PC-9 (cell line): ENCODE data around the gene NFIX. TPM values are rescaled to one million over a fixed set of nuclear protein-coding genes. Genes with fewer than 3 reads are reported as not detected.

Source experiments
- BruUV-seq: library from RNA; stranded (reverse); fragments of 400-500 nt; replicated peaks from 2 replicates; lab custom pipeline; 2021; lab: Mats Ljungman, UMichigan
- CTCF ChIA-PET: fragments of 300-600 bp; sonication (Branson Sonifier 250); formaldehyde crosslinking; loops from one replicate; lab custom pipeline; 2022; ENCODE audit warnings: antibody characterized with exemption; lab: Charles Lee
- POLR2A ChIA-PET: fragments of 300-600 bp; sonication (Branson Sonifier 250); formaldehyde crosslinking; loops from one replicate; lab custom pipeline; 2022; ENCODE audit warnings: antibody characterized with exemption; ENCODE audit not compliant: unreplicated experiment; lab: Charles Lee
- DNase-seq, 2 experiments: peaks; one replicate each; pipeline versions ENCODE4 v3.0.0 to v3.0.0-alpha.2; 2015 to 2022; ENCODE audit warnings: mixed read lengths in 1 of 2
- H2AFZ ChIP-seq: fragments of 200-600 bp; sonication (generic); 2 replicates; pipeline ENCODE4 v1.8.1; 2017; ENCODE audit warnings: antibody characterized with exemption
- H3F3A ChIP-seq: fragments of 200-600 bp; sonication (generic); 2 replicates; pipeline ENCODE4 v1.8.1; 2017; ENCODE audit warnings: antibody characterized with exemption, mild to moderate bottlenecking, low read depth; ENCODE audit not compliant: insufficient read depth
- H3K27ac ChIP-seq: fragments of 200-600 bp; sonication (generic); 2 replicates; pipeline ENCODE4 v1.6.1; 2016; ENCODE audit warnings: mixed run types
- H3K27me3 ChIP-seq: fragments of 200-600 bp; sonication (generic); 2 replicates; pipeline ENCODE4 v1.6.1; 2016; ENCODE audit warnings: low read depth, mixed run types; ENCODE audit not compliant: insufficient read depth
- H3K36me3 ChIP-seq: fragments of 200-600 bp; sonication (generic); 2 replicates; pipeline ENCODE4 v1.6.1; 2016; ENCODE audit warnings: low read depth, mixed run types
- H3K4me1 ChIP-seq: fragments of 200-600 bp; sonication (generic); replicated peaks from 2 replicates; pipeline ENCODE4 v1.6.1; 2016; ENCODE audit warnings: mixed run types; ENCODE audit not compliant: insufficient read depth
- H3K4me2 ChIP-seq: fragments of 200-600 bp; sonication (generic); 2 replicates; pipeline ENCODE4 v1.6.1; 2017; ENCODE audit warnings: mixed run types
- H3K4me3 ChIP-seq: fragments of 200-600 bp; sonication (generic); 2 replicates; pipeline ENCODE4 v1.6.1; 2016; ENCODE audit warnings: mixed run types
- H3K79me2 ChIP-seq: fragments of 200-600 bp; sonication (generic); 2 replicates; pipeline ENCODE4 v1.6.1; 2017; ENCODE audit warnings: low read depth, mixed run types
- H3K9me2 ChIP-seq: fragments of 200-600 bp; sonication (generic); 2 replicates; pipeline ENCODE4 v1.8.1; 2017; ENCODE audit warnings: mild to moderate bottlenecking; ENCODE audit not compliant: insufficient read depth
- H3K9me3 ChIP-seq: fragments of 200-600 bp; sonication (generic); 2 replicates; pipeline ENCODE4 v1.8.1; 2016; ENCODE audit warnings: low read depth; ENCODE audit not compliant: insufficient read depth
- H4K20me1 ChIP-seq: fragments of 200-600 bp; sonication (generic); 2 replicates; pipeline ENCODE4 v1.8.1; 2017; ENCODE audit not compliant: insufficient read depth
- EZH2 ChIP-seq: fragments of 200-600 bp; sonication (generic); IDR thresholded peaks from 2 replicates; pipeline ENCODE4 v1.8.0; 2017; ENCODE audit warnings: antibody characterized with exemption, low read depth
- intact Hi-C: fragments of 100-400 bp; cut with micrococcal nuclease; formaldehyde crosslinking; loops from one replicate; pipeline ENCODE4 v1.10.0; 2022; ENCODE audit not compliant: unreplicated experiment
- total RNA-seq: library from RNA; stranded (reverse); gene quantifications from 2 replicates; pipeline ENCODE4 v1.2.3, GENCODE V29; 2021
- TF ChIP-seq, protein P1 (sequence below): fragments of 200-600 bp; sonication (generic); conservative IDR thresholded peaks from 2 replicates; pipeline ENCODE4 v1.6.1; 2017; ENCODE audit warnings: mixed run types, antibody characterized with exemption, mild to moderate bottlenecking, moderate library complexity

Gene NFIX
- total RNA-seq, 1 experiment from 2014 or later: 24.2 TPM

DNA sequence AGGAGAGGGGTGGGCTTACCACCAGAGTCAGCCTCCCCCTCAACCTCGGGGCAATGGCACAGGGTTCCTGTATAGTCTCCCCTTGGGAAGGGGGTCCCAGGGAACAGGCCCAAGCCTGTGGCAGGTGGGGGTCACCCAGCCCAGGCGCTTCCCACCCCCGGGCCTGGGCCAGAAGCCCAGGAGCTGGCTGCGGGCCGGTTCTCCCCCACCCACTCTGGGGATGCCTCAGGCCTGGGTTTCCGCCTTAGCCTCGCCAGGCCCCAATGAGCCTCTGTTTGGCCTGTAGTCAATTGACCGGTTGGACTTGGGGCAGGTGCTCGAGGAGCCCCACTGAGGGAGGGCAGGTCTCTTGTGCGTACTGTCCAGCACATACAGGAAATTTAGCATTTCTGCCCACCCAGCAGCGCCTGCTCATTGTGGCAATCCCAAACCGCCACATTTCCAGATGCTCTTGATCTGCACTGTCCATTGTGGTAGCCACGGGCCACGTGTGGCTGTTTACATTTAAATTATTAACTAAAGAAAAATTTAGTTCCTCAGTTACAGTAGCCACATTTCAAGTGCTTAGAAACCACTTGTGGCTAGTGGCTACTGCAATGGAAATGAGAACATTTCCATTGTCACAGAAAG, 97.4 kb downstream of the NFIX start:
- TF ChIP-seq, protein P1, sequence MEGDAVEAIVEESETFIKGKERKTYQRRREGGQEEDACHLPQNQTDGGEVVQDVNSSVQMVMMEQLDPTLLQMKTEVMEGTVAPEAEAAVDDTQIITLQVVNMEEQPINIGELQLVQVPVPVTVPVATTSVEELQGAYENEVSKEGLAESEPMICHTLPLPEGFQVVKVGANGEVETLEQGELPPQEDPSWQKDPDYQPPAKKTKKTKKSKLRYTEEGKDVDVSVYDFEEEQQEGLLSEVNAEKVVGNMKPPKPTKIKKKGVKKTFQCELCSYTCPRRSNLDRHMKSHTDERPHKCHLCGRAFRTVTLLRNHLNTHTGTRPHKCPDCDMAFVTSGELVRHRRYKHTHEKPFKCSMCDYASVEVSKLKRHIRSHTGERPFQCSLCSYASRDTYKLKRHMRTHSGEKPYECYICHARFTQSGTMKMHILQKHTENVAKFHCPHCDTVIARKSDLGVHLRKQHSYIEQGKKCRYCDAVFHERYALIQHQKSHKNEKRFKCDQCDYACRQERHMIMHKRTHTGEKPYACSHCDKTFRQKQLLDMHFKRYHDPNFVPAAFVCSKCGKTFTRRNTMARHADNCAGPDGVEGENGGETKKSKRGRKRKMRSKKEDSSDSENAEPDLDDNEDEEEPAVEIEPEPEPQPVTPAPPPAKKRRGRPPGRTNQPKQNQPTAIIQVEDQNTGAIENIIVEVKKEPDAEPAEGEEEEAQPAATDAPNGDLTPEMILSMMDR: no peak
- no peak for TF ChIP-seq EZH2
- H3K36me3 ChIP-seq: no peaks in the 10 kb centered on the region
- ChIA-PET CTCF (no interaction called here), POLR2A (no interaction called here)
- no peaks in the 10 kb centered on the region for H4K20me1 ChIP-seq
- BruUV-seq: no TSS peak
- H3K4me2 ChIP-seq: no peak overlapping the region
- 0 out of 2 replicates have a peak, but pooled peaks cover 9% of the 10 kb centered on the region for H3K4me1 ChIP-seq
- no peaks in the 10 kb centered on the region for H3K9me3 ChIP-seq
- peaks cover 5% of the 10 kb centered on the region; the same call in 1 of the 2 replicates for H3F3A ChIP-seq
- H3K27me3 ChIP-seq: no peaks in the 10 kb centered on the region
- no peak for DNase-seq
- H3K79me2 ChIP-seq: no peaks in the 10 kb centered on the region
- no peak overlapping the region for H3K27ac ChIP-seq
- no peaks in the 10 kb centered on the region for H3K9me2 ChIP-seq
- intact Hi-C loops: loop anchor here (1.0 kb wide), 1 partner anchor 114 kb away; no protein-coding TSS in a partner anchor
- H2AFZ ChIP-seq: no peak overlapping the region
- H3K4me3 ChIP-seq: no peak overlapping the region

DNA sequence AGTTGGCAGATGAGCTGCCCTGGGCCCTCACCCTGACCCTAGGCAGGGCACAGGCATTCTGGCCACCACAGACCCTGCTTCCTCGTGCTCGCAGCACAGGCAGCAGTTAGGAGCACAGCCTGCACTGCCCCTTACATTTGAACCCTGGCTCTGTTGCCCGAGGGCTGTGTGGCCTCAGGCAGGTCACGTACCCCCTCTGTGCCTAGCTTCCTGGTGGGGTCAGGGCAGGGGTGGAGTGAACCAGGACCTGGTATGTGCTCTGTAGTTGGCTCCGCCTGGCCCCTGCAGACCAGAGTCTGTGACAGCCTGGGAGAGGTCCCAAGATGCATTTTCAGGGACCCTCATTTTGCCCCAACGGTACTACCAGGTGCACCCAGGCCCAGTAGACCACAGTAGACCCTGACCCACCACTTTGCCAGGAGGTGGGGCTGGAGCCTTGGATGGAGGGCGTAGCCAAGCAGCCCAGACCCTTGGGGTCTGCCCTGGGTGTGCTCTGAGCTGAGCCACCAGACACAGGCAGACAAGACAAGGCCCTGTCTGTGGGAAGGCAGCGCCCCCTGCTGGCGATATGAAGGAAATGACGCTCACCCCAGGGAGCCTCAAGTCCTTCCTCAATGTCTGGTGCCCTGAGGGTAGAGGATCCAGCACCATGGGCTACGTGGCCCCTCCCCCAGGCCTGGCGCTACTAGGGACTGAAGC, 98.3 kb downstream of the NFIX start:
- peak overlapping the region; percentile 13; the same call in 1 of the 2 replicates for H3K4me2 ChIP-seq
- H4K20me1 ChIP-seq: no peaks in the 10 kb centered on the region
- H3K9me2 ChIP-seq: no peaks in the 10 kb centered on the region
- intact Hi-C loops: loop anchor here (1.0 to 2.0 kb wide), 2 partner anchors 109 to 115 kb away; no protein-coding TSS in a partner anchor
- H3K9me3 ChIP-seq: no peaks in the 10 kb centered on the region
- ChIA-PET POLR2A (interaction anchor here (0.6 kb wide), 2 partner anchors 39 to 116 kb away, joined by 3 to 4 read pairs; no protein-coding TSS in a partner anchor), CTCF (interaction anchor here (0.5 to 1.3 kb wide), 8 partner anchors 8 to 171 kb away, joined by 3 to 5 read pairs (median 4); no protein-coding TSS in a partner anchor)
- no peaks in the 10 kb centered on the region for H3K27me3 ChIP-seq
- BruUV-seq: no TSS peak
- peaks cover 9% of the 10 kb centered on the region; the same call in 1 of the 2 replicates for H3K4me1 ChIP-seq
- H3K4me3 ChIP-seq: no peak overlapping the region
- H3K36me3 ChIP-seq: no peaks in the 10 kb centered on the region
- DNase-seq: peak; percentile 75
- no peak overlapping the region for H2AFZ ChIP-seq
- no peak overlapping the region for H3K27ac ChIP-seq
- H3K79me2 ChIP-seq: no peaks in the 10 kb centered on the region
- H3F3A ChIP-seq: peaks cover 5% of the 10 kb centered on the region; the same call in 1 of the 2 replicates
- TF ChIP-seq, protein P1: peak; percentile 99
- no peak for TF ChIP-seq EZH2

DNA sequence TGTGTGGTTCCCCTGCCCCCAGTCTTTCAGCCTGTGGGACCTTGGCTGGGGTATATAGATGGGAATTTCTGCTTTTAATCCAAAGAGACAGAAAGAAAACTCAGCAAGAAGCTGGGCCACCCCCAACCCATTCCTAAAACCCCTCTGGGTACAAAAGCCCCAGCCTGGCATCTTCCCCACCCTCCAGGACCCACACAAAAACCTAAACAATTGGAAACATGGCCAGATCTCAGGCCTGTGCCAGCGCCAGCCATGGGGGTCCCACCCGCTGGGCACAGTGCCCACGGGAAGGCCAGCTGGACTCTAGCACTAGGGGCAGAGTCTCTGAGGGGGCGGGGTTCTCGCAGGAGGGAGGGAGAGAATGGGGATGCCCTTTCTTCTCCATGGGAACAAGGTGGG, 98.8 kb downstream of the NFIX start:
- H4K20me1 ChIP-seq: no peaks in the 10 kb centered on the region
- H2AFZ ChIP-seq: no peak overlapping the region
- BruUV-seq: no TSS peak
- peaks cover 9% of the 10 kb centered on the region; the same call in 1 of the 2 replicates for H3K4me1 ChIP-seq
- H3K9me3 ChIP-seq: no peaks in the 10 kb centered on the region
- peaks cover 5% of the 10 kb centered on the region; the same call in 1 of the 2 replicates for H3F3A ChIP-seq
- TF ChIP-seq, protein P1: peak; percentile 34; the same call in 1 of the 2 replicates
- TF ChIP-seq EZH2: no peak
- intact Hi-C loops: loop anchor here (2.0 kb wide), 1 partner anchor 109 kb away; no protein-coding TSS in a partner anchor
- POLR2A ChIA-PET: interaction anchor here (0.6 kb wide), 2 partner anchors 39 to 117 kb away, joined by 3 to 4 read pairs; no protein-coding TSS in a partner anchor
- H3K9me2 ChIP-seq: no peaks in the 10 kb centered on the region
- H3K27me3 ChIP-seq: no peaks in the 10 kb centered on the region
- H3K36me3 ChIP-seq: no peaks in the 10 kb centered on the region
- CTCF ChIA-PET: interaction anchor here (0.5 to 1.3 kb wide), 9 partner anchors 8 to 187 kb away, joined by 3 to 5 read pairs (median 4); no protein-coding TSS in a partner anchor
- no peak for DNase-seq
- H3K4me3 ChIP-seq: no peak overlapping the region
- no peak overlapping the region for H3K27ac ChIP-seq
- no peaks in the 10 kb centered on the region for H3K79me2 ChIP-seq
- peak overlapping the region; percentile 13; the same call in 1 of the 2 replicates for H3K4me2 ChIP-seq
